DLD1 (cell line): Measurements from ENCODE around the gene SF3A1.
"Not testable (repeated sequence)": the region's sequence is repeated elsewhere in the genome, so short reads cannot be mapped to it uniquely, and the experiment has no call there.

Experiments used
- in situ Hi-C: cut with HindIII; loops from 2 replicates; pipeline ENCODE4 v1.10.0; 2017; ENCODE audit warnings: low sequenced_read_pairs

The SF3A1 gene

GRCh38 chr22:30356449-30357235, at the start of gene SF3A1, which contains the start of gene CCDC157:
SF3A1 (minus strand) TSS chr22:30356894; CDS start chr22:30356792, 102 bp downstream.
CCDC157 (plus strand) TSS chr22:30357007; CDS start chr22:30366001, 8,994 bp downstream.
- in situ Hi-C loops, result no loop called here

- in situ Hi-C loops, result no loop called here
Observed at GRCh38 chr22:30406400-30406799, 49.7 kb upstream of the SF3A1 start.

- in situ Hi-C loops, result no loop called here
Observed at GRCh38 chr22:30405731-30406130, 49.0 kb upstream of the SF3A1 start.

GRCh38 chr22:30404307-30404706, 47.6 kb upstream of the SF3A1 start:
- in situ Hi-C loops, result no loop called here

- in situ Hi-C loops, result not testable (repeated sequence)
Observed at GRCh38 chr22:30402766-30403104, 46.0 kb upstream of the SF3A1 start.

GRCh38 chr22:30402028-30402765, 45.5 kb upstream of the SF3A1 start:
- in situ Hi-C loops, result no loop called here

GRCh38 chr22:30401024-30401423, 44.3 kb upstream of the SF3A1 start:
- in situ Hi-C loops, result not testable (repeated sequence)

- in situ Hi-C loops, result no loop called here
Observed at GRCh38 chr22:30400159-30400558, 43.5 kb upstream of the SF3A1 start.

GRCh38 chr22:30399718-30400117, 43.0 kb upstream of the SF3A1 start:
- in situ Hi-C loops, result no loop called here

GRCh38 chr22:30398685-30399680, 42.3 kb upstream of the SF3A1 start:
- in situ Hi-C loops, result no loop called here

GRCh38 chr22:30397656-30398635, 41.3 kb upstream of the SF3A1 start:
- in situ Hi-C loops, result no loop called here

GRCh38 chr22:30396871-30397655, 40.4 kb upstream of the SF3A1 start, which contains the start of gene SEC14L2:
SEC14L2 (plus strand) TSS chr22:30397018; CDS start chr22:30397117, 99 bp downstream.
- in situ Hi-C loops, result no loop called here

GRCh38 chr22:30393885-30394284, 37.2 kb upstream of the SF3A1 start:
- in situ Hi-C loops, result no loop called here

- in situ Hi-C loops, result no loop called here
Observed at GRCh38 chr22:30393322-30393680, 36.6 kb upstream of the SF3A1 start.

- in situ Hi-C loops, result no loop called here
Observed at GRCh38 chr22:30392661-30393321, 36.1 kb upstream of the SF3A1 start.

GRCh38 chr22:30390974-30391691, 34.4 kb upstream of the SF3A1 start:
- in situ Hi-C loops, result no loop called here

GRCh38 chr22:30386960-30387827, 30.5 kb upstream of the SF3A1 start, which contains the start of gene RNF215:
RNF215 (minus strand) TSS chr22:30387411; CDS start chr22:30387313, 98 bp downstream.
- in situ Hi-C loops, result loop anchor here (10.0 kb wide), 2 partner anchors 102 to 232 kb away; partner anchors contain the start of gene CASTOR1
